NCI-H1092 (cell line): ENCODE results near the gene PTCD2.

ENCODE experiments used
- DNase-seq: peaks from one replicate; lab custom pipeline; 2025; lab: John Stamatoyannopoulos, UW

The PTCD2 gene

DNA sequence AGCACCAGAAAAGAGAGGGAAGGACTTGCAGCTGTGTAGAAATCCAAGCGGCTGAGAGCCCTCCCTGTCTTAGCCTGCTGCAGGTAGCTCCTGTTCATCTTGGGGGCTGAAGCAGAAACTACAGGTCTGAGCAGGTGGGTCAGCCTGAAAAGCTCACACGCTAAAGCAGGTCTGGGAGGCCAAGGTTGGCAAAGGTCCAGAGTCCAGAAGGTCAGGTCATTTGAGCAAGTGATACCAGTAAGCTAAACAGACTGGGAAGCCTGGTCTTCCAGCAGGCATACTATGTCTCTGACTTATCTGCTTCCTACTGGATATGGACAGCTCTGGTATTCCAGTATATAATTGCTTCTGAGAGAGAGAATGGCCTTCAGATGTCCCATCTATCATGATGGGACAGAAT, 26.2 kb downstream of the PTCD2 start:
- no peak for DNase-seq

DNA sequence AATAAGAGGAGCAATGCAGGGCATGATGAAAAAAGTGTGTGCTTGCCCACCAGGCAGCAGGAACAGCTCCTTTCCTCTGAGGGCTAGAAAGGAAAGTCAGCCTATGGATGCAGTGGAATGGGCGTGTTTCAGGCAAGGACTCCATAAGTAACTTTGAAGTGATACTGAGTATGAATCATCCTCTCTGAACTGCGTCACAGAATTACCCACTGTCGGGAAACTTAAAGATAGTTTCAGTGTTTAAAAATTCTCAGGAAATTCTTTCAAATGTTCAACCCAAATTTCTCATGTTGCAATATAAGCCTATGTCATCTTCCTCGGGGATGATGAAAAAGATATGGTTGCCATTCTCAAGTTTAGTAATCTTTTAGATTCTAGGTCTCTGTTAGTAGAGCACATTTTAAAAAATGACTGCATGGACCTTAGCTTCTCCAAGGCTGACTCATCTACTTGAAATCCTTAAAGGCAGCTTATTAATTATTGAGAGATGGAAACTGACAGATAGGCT, 27.7 kb downstream of the PTCD2 start:
- no peak for DNase-seq

DNA sequence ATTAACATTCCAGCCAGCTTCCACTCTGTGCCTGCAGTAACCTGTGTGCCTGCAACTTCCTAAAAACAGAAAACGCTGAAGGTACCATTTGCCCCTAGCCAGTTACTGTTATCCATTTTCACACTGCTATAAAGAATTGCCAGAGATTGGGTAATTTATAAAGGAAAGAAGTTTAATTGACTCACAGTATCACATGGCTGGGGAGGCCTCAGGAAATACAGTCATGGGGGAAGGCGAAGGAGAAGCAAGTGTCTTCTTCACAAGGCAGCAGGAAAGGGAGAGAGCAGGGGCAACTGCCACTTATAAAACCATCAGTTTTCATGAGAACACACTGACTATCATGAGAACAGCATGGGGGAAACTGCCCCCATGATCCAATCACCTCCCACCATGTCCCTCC, 31.2 kb downstream of the PTCD2 start:
- DNase-seq = no peak

DNA sequence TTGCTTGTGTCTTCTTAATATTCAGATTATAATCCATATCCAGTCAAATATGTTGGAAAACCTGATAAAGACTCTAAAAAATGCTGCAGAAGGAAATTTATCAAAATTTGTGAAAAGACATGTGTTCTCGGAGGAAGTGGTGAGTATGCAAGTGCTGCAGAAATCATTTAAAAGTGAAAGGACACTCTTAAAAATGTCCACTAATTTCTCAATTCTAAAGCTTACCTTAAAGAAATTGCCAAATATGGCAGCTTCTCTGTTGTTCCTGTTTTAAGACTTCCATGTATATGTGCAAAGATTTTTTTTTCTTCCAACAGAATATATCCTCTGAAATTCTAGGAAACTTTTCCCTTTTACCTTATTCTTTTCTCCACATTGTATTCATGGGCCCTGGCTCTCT, 32.4 kb downstream of the PTCD2 start:
- DNase-seq = no peak

DNA sequence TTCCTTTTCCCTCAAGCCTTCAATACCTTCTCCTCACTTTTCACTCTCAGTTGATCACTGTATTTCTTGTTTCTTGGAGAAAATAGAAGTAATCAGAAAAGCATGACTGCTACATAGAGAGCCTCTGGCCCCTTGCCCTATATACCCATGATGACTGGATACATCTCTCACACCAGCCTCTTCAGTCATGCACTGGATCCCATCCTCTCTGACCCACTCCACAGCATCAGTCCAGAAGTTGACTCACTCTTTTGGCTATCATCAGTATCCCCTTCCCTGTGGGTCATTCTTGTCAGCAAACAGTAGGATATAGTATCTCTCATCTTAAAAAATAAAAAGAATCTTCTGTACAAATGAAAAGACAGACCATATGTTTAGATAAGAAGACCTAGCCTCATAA, 32.9 kb downstream of the PTCD2 start:
- DNase-seq = no peak

DNA sequence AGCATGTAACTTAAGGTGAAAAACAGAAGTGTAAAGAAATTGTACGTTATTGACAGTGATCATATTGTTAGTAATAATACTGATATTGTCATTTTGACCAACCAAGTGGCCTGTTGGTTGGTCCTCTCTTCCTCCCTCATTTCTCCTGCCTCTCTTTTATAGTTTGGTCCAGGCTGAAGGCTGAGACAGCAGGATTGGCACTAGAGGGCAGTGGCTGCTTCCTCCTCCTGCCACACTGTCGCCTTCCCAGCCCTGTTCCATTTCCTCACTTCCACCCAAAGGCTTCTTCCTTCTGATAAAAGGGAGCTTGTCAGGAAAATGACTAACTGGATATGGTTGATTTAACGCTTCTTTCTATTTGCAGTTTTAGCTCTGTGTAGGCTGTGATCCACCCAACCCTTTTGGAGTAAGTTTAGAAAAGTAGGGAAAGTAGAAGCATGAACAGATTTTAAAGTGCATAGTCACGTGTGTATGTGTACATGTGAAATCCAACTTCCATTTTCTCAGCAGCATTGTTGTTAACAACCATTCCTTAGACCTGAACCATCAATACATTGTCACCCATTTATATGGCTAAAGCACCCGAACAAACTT, 35.6 kb downstream of the PTCD2 start:
- no peak for DNase-seq

DNA sequence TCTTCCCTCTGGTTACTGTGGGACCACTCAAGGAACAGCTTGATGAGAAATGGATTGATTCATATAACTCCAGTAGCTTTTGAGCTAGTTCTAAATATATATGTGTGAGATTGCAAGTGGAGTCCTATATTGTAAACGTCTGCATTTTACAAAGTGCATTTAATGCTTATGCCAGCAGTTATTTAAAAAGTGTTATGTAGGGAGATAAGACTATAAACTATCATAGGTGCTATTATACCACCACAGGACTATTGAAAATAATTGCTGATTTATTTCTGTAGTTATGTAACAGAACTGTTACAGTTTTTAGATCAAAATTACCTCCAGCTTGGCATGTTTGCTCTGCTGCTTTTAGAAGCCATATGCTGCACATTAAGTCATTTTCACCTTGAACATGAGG, 36.2 kb downstream of the PTCD2 start:
- DNase-seq = no peak

DNA sequence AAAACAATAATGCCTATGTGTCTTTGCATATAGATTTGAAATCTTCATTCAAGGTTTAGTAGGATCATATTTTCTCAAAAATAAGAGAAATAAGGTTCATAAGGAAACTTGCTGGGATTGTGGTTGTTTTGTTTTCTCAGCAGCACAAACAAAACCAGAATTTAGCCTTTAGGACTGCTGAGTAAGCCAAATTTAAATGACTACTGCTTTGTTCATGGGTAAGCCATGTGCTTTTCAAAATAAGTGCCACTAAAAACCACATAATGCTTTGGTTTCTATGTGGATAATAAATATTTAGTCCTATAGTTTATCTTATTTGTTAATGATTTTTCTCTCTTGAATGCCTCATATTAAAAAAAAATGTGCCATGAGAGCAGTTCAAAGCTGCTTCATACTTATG, 38.8 kb downstream of the PTCD2 start:
- DNase-seq = no peak

DNA sequence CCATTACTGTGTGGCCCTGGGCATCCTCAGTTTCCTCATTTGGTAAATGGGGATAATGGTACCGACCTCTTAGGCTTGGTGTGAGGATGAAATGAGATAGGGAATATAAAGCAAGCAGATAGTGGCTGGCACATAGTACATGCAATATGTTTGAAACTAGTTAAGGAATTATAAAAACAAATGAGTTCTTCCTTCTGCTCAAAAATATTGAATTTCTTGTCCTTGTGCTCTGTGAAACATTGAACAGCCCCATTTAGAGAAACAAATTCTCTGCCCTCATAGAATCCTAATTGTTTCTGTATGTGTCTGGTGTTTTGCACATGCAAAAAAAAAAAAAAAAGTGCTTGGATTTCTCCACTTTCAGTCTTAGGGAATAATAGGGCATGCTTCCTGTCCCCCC, 39.7 kb downstream of the PTCD2 start:
- no peak for DNase-seq

DNA sequence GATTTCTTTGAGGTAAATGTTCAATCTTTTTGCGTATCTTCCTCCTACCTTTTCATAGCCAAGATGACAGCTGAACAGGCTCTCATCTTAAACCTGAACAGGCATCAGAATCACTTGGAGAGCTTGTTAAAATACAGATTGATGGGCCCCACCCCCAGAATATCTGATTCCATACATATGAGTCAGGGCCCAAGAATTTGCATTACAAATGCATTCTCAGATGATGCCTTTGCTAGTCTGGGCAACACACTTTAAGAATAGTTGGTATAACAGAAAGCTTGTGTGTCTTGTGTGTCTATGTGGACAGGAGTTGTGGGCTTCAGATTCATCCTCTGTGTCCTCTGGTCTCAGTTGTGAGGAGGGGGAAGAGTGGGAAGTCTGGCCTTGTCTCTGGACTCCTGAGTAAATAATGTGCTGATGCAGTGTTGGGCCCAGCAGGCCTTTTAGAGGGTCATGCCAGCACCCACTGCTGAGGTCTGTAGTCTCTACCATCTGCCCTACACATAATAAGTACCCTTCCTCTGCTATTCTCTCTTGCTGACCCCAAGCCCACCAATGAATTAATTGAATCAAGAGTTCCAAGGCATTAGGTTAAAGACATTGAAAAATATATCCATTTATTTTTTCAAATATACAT, 43.1 kb downstream of the PTCD2 start:
- no peak for DNase-seq

DNA sequence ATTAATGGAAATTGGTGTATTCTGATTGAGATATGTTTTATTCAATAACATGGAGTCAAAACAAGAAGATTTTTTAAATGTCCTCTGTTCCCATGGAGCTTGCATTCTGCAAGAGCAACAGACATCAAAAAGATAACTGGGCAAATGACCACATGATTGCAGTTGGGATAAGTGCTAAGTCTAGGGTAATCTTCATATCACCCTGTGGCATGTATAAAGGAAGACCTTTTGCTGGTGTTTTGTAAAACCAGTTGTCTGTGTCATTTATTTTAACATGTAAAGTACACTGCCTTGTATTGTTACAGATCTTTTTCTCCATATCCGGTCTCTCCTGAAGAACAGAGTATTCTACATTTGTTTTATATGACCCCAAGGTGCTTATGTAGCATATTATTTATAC, 44.0 kb downstream of the PTCD2 start:
- DNase-seq = no peak

DNA sequence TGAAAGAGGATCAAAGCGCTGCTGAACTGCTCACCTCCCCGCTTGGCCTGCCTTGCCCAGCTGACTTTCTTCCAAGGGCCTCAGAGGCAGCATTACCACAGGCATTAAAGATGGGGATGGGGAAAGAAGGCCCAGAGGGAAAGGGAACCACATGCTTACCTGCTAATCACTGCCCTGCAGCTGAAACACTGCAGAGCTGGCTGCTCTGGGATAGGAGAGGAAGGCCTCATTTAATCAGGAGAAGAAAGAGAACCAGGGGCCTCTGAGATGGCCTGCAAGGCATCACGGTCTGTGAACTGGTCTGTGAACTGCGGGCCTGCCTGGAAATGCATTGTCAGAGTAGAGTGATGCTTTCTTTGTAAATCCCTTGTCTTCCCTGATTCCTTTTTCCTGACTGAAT, 44.8 kb downstream of the PTCD2 start:
- no peak for DNase-seq

DNA sequence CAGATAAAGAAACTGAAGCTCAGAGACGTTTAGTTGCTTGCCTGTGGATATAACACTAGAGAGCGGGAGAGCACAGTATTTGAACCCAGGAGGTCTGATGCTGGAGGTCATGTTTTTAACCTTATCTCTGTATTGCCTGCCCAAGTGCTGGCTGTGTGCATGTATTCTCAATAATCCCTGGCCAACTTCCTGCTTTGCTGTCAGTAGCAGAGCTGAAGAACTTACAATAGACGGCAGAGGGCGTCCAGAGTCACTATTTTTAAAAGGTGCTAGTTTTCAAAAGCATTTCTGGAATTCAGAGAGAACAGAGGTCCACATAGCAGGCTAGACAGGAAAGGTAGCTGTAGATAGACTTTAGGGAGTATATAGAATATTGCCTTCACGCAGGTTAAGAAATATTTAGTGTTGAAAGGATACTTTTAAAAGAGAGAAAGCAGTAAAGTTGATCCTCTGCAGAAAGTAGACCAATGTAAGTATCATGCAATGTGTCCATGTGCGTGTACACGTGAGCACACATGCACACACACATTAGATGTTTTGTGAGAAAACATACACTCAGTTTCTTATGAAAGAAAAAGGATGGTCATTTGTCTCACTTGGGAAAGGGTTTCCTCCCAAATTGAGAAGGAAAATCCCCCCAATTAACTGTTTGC, 46.3 kb downstream of the PTCD2 start:
- peak; percentile 9 for DNase-seq

DNA sequence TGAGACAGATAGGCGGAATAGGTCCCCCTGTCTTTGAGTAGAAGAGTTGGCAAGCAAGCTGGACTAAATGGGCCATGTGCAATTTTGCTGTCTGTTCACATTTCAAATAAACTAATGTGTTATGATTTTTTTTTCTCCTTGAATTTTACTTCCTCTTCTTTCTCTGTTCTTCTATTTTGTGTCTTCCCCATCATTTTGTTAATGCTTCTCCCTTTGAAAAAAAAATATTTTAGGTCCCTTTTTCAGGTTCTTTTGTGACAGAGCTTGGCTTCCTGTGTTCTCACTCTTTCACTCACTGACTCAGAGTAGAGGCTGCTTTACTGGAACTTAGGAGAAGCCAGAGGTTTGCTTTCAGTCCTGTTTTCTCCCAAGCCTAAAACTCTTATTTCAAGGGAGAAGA, 48.1 kb downstream of the PTCD2 start:
- DNase-seq = no peak

DNA sequence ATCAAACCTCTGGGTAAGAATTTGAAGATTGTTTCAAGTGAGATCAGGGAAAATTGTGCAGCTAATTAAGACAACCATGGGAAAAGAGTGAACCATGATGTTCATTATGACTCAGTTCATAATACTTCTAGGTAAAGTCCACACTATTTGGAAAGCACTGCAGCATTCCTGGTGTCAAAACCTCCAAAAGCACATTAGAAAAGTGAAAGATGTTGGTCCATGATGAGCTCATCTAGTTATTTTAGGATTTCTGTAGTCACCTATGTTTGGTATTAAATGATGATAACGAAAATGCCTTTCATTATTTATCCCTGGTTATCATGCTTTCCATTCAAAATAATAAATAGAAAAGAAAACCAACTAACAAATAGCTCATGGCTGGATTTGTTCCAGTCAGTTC, 49.1 kb downstream of the PTCD2 start:
- no peak for DNase-seq

DNA sequence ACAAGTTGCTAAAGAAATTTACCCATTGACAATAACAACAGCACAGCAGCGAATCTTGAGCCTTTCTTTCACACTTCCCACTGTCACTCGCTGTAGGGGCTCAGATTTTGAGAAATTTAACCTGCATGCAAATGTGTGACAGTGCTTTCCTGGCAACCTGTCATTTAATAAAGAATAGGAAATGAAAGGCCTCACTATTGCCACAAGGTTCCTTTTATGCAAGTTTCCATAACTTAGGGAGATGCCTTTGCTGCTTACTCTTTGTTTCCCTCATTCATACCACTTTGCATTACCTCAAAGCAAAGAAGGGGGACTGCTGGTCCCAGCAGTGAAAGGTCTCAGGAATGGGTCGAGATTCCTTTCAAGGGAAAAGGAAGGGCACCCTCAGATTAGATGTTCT, 49.5 kb downstream of the PTCD2 start:
- no peak for DNase-seq

DNA sequence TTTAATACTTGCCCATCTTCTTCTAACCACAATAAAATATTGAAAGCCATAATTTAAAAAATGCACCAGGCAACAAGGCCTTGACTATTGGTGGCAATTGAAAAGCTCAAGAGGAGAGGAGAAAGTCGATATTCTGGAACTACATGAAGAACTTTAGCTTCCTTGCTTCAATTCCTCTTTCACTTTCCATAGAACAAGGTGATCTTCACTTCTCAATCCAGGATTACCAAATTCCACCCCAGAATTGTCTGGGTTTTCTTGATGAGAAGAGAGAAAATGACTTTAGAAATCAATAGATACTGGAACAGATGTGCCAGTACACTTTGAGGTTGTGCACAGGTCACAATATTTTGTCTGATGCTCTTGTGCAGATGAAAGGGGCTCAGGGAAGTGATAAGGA, 52.2 kb downstream of the PTCD2 start:
- DNase-seq = no peak

DNA sequence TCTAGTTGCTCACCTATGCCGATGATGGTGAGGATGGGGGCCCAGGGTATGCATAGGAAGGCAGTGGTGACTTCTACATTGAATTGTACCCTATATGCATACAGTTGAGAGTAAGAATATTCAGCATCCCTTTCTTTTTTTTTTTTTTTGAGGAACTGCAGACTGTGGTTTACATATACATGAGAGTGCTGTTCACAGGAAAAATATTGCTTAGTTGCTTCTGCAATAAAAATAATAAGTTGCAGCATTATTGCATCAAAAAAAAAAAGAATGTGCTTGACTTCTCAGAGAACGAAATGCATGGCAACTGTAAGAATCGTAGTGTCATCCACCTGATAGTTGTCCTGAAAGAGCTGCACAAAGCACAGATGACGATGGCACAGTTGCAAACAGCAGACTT, 52.8 kb downstream of the PTCD2 start:
- no peak for DNase-seq

DNA sequence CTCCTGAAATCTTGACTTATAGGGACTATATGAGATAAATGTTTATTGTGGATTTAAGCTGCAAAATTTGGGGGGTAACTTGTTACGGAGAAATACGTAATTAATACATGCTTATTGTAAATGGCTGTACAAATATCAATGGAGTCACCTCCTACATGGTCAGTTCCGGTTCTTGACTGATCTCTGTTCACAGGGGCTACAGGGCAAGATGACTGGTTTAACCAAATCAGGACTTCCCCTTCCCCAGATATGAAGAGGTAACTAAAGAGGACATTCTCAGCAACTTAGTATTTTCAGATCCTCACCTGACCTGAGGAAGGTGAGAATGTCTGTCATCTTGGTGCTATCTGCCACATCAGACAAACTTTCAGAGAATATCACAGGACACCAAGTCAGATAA, 54.7 kb downstream of the PTCD2 start:
- DNase-seq = no peak

DNA sequence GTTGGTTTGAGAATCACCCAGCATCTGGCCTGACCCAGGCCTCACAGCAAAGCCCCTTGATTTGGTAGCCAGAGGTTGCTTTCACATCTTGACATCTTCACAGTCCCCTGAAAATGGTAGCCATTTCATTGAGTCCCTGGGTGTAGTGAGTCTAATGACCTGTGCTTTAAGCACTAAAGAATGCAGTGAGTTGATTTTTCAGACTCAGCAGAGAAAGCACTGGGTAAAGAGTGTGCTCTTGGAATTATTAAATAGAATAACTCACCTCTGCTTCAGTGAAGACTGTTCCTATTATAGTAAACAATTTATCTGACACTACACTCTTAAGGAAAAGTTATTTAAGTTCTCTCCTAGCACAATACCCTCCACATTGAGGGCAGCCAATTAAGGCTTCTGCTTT, 56.2 kb downstream of the PTCD2 start:
- DNase-seq = no peak

DNA sequence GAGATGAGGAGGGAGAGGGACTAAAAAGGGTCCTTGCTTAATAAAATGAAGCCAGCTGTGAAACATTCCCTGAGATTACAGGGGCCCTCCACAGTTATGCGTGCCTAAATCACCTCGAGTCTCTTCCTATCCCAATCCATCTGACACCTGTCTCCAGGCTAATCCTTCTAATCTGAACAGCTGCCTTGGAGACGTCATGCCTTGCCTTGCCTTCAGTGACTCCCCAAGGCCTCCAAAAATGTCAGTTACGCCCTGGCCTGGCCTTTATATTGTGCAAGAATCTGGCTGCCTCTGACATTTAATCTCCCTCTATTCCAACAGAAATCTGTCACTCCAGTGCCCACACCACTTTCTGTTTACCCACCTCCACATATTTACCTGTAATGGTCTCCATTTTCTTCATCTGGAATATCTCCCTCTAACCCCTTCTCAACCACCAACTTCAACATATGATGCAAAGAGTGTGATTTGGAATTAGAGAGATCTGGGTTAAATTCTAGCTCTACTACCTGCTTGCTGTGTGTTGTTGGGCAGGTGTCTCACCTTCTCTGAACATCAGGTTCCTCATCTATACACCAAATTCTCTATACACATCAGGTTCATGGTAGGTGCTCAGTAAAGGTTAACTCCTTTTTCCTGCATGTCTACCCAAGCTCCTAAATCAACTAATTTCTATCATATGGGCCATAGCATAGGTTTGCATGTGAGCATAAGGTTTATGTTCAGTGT, 57.9 kb downstream of the PTCD2 start:
- DNase-seq = no peak

DNA sequence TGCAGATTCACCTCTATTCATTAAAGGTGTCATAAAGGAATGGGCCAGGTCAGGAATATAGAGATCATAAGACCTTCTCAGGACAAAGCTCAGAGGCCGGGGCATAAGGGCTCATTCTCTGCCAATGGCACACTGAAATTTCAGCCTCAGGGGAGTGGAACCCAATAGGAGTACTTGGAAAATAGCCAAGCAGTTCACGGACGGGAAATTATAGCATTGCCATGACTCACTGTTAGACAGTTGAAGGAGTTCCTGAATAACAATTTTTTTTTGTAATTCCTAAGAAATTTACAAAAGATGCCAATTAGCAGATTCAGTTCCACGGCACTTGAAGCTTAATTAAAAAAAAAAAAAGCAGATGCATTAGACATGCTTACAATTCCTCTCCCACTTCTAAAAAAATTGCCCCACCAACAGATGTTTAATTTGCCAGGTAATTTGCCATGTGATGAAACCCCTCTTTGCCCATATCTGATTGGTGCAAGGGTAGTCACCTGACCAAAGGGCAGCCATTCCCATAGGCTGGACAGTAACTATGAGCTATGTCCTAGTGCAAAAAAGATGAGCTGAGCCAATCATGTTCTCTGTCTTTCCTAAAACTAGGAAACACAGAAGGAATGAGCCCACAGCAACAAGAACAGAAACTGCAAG, 58.6 kb downstream of the PTCD2 start:
- DNase-seq = peak; percentile 42

DNA sequence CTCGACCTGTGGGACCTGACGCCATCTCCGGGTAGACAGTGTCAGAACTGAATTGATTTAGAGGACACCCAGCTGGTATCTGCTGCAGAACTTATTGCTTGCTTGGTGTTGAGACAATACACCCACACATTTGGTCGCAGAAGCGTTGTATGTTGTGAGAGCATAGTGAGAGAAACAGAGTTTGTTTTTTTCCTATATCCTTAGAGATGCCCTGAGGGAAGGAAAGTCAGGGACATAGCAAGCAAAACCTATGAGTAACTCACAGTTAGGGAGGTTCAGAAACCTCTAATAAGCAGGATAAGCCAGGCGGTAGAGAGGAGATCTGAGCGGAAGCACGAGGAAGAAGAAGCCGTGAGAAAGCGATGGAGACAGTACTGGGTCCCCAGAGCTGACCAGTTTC, 59.8 kb downstream of the PTCD2 start:
- DNase-seq = no peak
